ENCODE results near the gene RPS10.
"Not testable (repeated sequence)": the region's sequence is repeated elsewhere in the genome, so short reads cannot be mapped to it uniquely, and the experiment has no call there.

Gene RPS10

DNA sequence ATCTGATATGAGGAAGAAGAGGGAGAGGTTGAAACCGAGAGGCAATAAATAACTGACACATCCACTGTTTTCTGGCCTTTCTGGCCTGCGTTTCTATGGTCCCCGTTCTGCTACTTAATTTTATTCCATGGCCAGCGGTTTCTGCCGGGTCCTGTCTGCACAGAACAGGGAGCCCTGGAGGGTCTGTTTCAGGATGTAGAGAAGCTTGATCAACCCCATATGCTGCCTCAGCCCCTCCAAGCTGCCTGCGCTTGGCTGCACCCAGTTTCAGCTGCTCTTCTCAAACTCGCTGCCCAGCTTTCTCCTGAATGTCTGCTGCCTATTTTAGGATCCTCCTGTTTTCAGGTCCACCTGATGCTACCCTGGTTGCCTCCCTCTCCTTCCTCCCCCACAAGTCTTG, 21.5 kb upstream of the RPS10 start:
- FAIRE-seq: no peak

DNA sequence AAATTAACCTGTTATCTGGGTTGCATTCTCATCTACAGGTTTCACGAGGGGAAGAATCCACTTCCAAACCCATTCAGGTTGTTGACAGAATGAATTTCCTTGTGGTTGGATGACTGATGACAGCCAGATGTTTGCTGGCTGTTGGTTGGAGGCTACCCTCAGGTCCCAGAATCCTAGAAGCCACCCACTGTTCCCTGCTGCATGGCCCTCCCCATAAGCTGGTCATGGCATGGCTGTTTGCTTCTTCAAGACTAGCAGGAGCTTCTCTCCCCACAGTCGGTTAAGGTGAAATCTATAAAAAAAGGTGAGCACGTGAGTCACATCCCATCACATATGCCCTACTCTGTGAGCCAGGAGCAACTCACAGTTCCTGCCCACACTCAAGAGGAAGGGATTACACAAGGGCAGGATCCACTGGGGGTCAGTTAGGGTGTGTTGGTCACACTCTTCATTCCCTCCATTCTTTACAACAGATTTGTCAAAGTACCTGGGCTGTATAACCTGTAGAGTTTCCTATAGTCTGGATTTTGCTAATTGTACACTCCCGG, 19.5 kb upstream of the RPS10 start:
- no peak for FAIRE-seq

DNA sequence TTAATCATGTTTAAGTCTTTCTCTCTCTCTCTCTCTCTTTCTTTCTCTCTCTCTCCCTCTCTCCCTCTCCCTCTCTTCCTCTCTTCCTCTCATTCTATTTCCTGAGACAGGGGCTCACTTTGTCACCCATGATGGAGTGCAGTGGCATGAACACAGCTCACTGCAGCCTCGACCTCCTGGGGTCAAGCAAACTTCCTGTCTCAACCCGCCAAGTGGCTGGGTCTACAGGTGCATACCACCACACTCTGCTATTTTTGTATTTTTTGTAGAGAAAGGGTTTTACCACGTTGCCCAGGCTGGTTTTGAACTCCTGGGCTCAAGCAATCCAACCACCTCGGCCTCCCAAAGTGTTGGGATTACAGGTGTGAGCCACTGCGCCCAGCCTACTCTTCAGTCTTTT, 15.7 kb upstream of the RPS10 start:
- FAIRE-seq: no peak

DNA sequence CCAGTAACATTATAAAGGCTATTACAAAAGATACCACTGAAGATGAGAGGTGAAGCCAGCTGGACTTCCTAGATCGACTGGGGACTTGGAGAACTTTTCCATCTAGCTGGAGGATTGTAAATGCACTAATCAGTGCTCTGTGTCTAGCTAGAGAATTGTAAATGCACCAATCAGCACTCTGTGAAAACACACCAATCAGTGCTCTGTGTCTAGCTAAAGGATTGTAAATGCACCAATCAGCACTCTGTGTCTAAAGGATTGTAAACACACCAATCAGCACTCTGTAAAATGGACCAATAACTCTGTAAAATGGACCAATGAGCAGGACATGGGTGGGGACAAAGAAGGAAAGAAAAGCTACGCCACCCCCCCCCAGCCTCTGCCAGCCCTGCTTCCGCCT, 13.6 kb upstream of the RPS10 start:
- no peak for FAIRE-seq

DNA sequence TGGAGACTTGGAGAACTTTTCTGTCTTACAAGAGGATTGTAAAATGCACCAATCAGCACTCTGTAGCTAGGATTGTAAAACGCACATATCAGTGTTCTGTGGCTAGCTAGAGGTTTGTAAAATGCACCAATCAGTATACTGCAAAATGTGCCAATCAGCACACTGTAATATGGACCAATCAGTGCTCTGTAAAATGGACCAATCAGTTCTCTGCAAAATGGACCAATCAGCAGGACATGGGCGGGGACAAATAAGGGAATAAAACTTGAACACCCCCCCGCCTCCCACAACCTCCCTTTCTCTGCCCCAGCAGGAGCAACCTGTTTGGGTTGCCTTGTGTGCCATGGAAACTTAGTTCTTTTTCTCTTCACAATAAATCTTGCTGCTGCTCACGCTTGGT, 12.8 kb upstream of the RPS10 start:
- FAIRE-seq: no peak

DNA sequence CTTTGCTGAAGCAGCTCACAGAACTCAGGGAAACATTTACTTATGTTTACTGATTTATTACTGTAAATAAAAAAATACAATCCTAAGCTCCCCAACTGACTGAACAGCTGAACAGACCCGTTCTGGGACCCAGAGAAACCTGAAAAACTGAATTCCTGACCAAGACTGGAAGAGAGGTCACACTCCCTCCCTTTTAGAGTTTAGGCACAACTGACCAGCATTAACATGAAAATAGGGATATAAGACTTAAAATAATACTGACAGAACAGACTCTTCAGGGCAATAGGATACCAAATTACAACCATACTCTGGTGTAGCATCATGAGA, 11.7 kb upstream of the RPS10 start:
- no peak for FAIRE-seq

DNA sequence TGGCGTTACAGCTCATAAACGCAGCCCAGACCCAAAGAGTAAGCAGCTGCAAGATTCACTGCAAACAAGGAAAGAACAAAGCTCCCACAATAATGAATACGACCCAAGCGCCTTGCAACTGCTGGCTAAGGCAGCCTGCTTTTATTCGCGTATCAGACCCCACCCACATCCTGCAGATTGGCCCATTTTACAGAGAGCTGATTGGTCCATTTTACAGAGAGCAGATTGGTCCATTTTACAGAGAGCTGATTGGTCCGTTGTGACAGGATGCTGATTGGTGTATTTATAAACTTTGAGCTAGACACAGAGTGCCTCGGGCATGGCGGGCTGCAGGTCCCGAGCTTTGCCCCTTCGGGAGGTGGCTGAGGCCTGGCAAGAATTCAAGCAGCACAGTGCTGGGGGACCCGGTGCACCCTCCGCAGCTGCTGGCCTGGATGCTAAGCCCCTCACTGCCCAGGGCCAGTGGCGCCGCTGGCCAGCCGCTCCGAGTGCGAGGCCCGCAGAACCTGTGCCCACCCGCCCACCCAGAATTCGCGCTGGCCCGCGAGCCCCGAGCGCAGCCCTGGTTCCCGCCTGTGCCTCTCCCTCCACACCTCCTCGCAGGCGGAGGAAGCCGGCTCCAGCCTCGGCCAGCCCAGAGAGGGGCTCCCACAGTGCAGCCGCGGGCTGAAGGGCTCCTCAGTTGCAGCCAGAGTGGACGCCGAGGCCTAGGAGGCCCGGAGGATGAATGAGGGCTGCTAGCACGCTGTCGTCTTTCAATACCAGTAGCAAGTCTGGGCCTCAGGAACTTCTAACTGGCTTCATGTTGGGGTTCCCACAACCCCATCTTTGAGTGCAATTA, 11.2 kb upstream of the RPS10 start:
- FAIRE-seq: no peak

DNA sequence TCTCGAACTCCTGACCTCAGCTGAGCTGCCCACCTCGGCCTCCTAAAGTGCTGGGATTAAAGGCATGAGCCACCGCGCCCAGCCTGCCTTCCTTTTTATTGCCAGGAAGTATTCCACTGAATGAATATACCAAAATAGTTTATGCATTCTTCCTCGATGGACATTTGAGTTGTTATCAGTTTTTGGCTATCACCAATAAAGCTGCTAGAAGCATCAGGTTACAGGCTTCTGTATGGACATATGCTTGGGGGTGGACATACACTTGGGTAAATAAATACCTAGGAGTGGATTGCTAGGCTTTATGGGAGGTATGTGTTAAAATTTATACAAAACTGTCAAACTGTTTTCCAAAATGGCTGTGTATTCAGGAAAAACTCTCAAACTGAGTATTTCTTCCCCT, 10.0 kb upstream of the RPS10 start:
- FAIRE-seq: no peak

DNA sequence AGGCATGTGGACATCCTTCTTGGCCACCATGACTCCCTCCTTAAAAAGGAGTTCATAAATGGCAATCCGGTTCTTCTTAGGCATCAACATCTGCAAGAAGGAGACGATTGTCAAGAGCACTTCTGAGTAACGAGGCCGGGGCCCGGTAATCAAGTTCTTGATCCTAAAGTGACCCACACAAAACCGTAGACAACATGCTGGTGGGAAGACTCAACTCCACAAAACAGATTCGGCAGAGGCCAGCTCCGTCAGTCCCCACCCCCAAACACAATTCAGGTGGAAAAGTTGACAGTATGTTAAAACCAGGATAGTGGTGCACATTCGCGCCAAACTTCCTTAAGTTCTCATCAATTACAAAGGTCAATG, 754 bp downstream of the RPS10 start:
- FAIRE-seq: no peak

DNA sequence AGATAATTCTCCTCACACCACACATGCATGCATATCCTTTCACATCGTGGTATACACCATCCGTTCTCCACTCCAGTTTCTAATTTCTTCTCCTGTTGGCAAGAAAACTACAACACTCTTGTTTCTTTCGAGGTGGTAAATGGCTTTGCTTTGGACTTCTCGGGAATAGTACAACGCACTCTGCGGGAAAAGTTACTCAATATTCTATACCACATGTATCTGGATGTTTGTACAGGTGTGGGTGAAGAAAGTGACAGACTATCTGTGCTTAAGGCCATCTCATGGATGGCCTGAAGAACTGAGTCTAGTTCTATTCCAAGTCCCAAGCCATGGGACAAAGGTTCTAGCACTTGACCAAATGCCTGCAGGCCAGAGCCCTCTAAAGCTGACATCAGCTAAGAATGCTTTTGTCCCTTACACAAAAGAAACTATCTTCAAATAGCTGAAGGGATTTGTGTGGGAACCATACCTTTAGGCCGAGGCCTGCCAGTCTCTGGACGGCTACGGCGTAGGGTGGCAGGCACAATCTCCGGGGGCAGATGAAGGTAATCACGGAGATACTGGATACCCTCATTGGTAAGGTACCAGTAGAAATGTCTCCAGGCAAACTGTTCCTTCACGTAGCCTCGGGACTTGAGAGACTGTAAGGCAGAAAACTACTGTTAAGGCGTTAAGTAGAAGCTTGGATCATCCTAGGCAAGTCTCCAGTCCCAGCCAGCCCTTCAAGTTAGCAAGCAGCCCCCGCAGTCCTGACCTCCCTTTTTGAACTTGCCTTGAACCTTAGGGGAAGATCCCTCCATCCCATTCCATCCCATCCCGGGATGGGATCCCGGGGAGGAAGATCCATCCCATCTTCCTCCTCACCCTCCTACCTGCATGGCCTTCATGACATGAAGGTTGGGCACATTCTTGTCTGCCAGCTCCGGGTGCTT, 1.4 kb downstream of the RPS10 start:
- no peak for FAIRE-seq

DNA sequence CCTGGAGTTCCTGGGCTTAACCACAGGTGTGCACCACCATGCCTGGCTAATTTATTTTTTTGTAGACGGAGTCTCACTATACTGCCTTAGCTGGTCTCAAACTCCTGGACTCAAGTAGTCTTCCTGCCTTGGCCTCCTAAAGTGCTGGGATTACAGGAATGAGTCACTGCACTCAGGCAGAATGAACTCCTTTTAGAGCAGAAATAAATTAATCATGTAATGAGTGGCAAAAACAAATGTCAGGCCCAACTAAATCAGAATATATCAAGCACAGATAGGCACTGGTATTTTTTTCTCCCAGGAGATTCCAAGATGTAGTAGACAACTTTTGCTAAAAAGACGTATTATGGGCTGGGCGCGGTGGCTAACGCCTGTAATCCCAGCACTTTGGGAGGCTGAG, 2.6 kb downstream of the RPS10 start:
- FAIRE-seq: no peak

DNA sequence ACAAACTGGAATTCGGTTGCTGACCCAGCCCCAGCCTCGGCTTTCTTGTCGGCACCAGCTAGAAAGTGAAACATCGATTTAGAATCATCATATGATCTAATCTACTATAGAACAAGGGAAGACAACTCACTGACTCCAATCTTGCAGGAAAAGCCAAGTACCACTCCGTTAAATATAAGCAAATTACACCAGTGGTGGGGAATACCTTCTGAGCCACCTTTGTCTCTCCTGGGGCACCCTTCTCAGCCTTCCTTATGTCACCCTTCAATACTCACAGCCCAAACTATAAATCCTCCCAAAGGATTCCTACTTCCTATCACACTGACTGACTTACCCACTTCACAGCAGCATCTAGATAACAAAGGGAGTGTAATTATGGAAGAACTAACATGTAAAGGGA, 7.5 kb downstream of the RPS10 start:
- no peak for FAIRE-seq

DNA sequence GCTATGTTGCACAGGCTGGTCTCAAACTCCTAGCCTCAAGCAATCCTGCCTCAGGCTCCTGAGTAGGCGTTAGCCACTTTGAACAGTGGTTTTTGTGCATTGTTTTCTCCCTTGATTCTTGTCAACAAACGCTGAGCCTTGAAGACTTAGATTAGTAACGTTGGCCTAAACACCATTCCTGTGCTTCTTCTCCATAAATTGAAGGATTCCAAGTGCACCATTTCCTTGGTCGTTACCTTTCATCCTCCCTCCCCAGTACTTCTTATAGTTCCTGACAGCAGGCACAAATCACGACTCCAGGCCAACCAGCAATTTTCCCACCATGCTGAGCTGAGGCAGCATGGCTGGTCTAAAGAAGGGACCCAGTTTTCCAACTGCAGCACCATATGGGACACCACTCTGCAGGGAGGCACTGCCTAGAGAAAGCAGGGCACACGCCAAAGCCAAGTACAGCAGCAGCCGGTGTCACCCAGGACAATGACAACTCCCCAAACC, 8.9 kb downstream of the RPS10 start:
- FAIRE-seq: no peak

DNA sequence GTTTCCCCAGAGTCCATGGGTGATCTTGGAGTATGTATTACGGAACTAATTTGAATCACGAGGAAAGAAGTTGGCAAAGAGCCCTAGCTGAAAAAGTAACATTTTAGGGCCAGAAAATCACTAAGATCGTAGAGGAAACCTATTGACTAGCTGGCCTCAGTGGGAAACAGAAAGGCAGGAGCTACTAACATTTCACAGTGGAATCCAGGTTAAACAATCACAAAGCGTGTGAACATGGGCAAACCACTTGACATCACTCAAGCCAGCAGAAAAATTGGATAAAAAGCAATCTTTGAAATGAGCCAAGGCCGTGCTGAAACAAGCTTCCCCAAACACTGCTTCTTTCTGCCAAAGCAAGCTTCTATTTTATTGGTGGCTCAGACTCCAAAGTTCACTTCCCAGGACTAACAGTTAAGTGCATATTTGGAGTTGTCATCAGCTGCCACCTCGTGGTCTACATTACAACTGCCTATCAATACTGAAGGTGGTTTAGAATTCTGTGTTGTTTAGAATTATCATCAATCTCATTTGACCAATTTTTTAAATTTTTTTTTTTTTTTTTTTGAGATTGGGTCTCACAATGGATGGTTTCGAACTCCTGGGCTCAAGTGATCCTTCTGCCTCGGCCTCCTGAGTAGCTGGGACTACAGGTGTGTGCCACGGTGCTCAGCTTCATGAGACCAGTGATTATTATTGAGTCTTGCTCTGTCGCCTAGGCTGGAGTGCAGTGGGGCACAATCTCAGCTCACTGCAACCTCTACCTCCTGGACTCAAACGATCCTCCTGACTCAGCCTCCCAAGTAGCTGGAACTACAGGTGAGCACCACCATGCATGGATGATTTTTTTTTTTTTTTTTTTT, 10.6 kb downstream of the RPS10 start:
- FAIRE-seq: no peak

DNA sequence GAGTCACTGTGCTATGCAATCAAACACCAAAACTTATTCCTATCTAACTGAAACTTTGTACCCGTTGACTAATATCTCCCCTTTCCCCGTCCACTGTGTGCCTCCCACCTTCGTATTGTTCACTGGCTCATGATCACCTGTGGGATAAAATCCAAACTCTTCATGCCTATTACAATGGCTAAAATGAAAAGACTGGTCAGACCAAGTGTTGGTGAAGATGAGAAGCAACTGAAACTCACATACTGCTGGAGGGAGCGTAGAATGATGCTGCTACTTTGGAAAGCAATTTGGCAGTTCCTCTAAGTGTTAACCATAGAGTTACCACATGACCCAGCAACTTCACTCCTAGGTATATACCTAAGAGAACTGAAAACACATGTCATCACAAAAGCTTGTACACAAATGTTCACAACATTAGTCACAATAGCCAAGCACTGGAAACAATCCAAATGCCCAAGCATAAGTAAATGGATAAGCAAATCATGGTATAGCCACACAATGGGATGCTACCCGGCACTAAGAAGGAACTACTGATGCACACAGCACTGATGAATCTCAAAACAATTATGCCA, 13.1 kb downstream of the RPS10 start:
- no peak for FAIRE-seq

DNA sequence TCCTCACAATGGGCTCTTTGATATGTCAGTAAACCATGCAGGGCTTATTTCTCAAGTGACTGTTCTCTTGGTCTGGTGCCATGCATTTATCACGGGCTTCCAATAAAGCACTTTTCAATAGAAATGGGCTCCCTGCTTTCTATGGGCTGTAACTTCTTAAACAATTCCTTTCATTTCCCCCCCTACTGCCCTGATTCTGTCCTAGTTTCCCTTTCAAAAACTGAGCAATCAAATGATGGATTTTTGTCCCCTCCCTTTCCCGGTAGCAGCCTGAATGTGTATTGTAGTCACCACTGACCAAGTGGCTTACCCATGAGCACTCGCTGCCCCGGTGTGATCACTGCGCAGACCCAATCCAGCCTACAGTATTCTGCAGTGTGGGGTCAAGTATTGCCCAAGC, 13.9 kb downstream of the RPS10 start:
- no peak for FAIRE-seq

DNA sequence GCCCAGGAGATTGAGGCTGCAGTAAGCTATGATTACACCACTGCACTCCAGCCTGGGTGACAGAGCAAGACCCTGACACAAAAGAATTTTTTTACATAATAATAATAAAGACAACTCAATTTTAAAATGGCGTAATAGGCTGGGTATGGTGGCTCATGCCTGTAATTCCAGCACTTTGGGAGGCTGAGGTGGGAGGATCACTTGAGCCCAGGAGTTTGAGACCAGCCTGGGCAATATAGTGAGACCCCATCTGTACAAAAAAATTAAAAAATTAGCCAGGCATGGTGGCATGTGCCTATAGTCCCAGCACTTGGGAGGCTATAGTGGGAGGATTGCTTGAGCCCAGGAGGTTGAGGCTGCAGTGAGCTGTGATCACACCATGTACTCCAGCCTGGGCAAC, 18.0 kb downstream of the RPS10 start:
- not testable (repeated sequence) for FAIRE-seq

DNA sequence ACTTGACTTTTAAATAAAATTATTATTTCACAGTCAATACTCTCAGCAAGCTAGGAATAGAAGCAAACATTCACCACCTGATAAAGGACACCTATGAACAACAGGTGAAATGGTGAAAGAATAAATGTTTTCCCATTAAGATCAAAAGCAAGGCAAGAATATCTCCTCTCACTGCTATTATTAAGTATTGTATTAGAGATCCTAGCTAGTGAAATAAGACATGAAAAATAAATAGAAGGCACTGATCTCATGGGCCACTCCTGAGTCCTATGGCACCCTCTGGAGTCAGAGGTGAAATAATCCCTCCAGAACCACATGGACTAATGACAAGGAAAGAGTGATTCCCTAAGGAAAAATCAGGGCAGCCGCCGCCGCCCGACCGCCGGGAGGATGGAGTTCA, 29.4 kb downstream of the RPS10 start:
- FAIRE-seq: no peak

DNA sequence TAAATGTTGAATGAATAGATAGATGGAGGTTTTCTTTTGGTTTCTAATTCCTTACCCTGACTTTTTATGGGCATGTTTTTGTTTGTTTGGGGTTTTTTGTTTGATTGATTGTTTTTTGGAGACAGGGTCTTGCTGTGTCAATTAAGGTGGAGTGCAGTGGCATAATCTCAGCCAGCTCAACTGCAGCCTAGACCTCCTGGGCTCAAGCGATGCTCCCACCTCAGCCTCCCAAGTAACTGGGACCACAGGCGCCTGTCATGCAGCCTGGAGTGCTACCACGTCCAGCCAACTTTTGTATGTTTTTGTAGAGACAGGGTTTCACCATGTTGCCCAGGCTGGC, 31.9 kb downstream of the RPS10 start:
- FAIRE-seq: no peak

DNA sequence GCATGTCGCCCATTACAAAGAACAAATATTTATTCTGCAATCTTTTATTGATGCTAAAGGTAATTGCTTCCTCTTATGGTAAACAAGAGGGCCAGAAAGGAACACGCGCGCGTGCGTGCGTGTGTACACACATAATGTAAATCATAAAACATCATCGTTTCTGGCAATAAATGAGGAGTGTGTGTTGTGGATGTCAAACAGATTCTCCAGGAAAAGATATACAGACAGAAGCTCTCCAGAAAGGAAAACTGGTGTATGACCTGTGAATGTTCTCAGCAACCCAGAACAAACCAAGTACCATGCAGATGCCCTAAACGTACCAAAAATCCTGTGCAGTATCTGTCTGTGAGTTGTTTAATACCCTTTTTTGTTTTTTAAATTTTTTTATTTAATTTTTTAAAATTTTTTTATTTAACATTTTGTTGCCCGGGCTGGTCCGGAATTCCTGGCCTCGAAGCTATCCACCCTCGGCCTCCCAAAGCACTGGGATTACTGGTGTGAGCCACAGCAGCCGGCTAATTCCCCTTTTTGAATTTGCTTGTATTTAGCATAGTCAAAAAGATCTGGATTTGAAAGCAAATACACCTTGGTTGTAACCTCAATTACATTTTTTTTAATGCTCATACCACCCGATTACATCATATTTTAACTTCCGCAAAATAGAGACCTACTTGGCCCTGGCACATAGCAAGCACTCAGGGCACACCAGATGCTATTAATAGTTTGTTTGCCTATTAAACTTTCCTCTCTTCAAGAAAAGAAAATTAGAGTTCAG, 32.5 kb downstream of the RPS10 start:
- no peak for FAIRE-seq

DNA sequence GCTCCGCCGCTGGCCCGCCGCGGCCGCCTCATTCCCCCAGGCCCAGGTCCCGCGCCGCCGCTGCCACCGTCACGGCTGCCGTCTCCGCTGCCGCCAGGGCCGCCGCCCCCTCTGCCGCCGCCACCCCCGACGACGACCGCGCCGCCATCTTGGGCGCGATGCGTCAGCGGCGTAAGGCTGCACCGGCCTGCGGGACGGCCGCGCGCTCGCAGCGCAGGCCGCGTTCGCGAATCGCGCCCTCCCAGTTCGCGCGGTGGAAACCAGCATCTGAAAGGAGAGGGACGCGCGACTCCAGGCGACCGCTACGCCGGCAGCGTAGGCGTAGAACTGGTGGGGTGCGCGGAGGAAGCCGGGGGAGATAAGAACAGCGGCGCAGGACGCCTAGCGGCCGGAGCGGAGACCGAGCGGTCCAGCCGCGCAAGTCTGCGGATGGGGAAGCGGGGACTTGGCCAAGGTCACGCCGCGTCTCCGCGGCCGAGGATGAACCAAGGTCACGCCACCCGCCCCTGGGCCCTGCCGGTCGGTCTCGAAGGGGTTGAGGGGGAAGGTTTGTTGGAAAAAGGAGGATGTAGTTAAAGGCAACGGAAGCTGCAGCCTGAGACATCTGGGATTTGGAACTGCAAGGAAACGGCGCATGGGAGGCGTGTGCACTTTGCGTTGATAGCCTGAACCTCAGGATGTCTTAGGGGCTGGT, 33.2 kb downstream of the RPS10 start, which contains the start of gene NUDT3:
Gene NUDT3 (minus strand): TSS at position 173 of the 694 bp plus-strand sequence. CDS start 307 bp downstream, outside the sequence.
- FAIRE-seq: no peak

All from colon (tissue), 2 donors.